GM12801 (cell line): ENCODE data around the gene ARL5C.

Experiments
- CTCF ChIP-seq: IDR thresholded peaks from one replicate; pipeline ENCODE4 v1.5.1; 2011; ENCODE audit warnings: control low read depth; ENCODE audit not compliant: insufficient read length; ENCODE audit errors: extremely low read depth

ARL5C gene

GRCh38 chr17:39110435-39111136, 55.4 kb downstream of the ARL5C start:
- TF ChIP-seq CTCF = no peak

- no peak for TF ChIP-seq CTCF
These were observed 57.2 kb downstream of the ARL5C start for GRCh38 chr17:39108461-39109375.

GRCh38 chr17:39107973-39108372, 58.0 kb downstream of the ARL5C start:
- no peak for TF ChIP-seq CTCF

- TF ChIP-seq CTCF = no peak
These were observed 58.8 kb downstream of the ARL5C start for GRCh38 chr17:39107155-39107554.
